ENCODE results near the gene ASXL1.

DNA sequence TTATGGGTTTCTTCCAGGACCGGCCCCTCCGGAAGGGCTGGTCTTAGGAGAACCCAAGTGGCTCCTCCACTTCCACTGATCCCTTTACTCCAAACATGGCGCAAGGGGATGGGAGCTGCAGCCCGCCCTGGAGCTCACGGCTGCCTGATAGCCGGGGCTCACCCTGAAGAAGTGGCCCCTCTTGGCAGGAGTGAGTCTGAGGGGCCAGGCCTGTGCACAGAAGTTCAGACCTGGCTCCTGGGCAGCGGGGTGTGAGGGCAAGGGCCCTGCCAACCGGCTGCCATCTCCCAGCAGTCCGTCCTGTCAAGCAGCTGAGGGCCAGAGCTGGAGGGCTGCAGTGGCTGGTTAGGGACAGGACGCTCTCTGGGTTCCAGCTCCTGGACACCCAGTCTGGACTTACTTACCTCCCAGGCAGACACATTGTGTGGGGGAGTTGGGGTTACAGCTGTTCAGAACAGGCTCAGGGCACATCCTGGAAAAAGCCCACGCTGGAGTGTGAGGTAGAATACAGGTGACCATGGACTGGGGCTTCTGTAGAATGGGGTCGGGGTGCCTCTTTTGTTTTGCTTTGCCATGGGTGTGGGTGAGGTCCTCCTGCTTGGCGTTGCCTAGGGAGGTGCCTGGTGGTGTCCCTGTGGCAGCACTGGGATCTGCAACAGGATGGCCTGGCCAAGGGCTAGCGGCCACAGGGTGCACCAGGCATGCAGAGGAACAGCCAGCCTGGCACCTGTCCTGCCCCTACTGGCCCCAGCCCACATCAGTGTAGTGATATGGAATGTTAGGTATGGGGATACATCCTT is 88.4 kb downstream of the ASXL1 start:
- TF ChIP-seq POLR2AphosphoS5 (IDR thresholded peaks at IDR 0.05; ENCODE audit: low read depth, low read length), result no peak; the same call in 1 of the 2 replicates
- TF ChIP-seq SIN3A (IDR thresholded peaks at IDR 0.05; ENCODE audit: borderline replicate concordance, insufficient read depth, low read length), result no peak

Measured in PFSK-1 (cell line).